Small intestine (tissue), 7 donors: Measurements from ENCODE around the gene EDA. TPM values are rescaled to one million over a fixed set of nuclear protein-coding genes. Genes with fewer than 3 reads are reported as not detected.
A peak's percentile ranks its signal among the peaks of the same experiment; 100 is the strongest.

Experiments used
- DNase-seq, 2 donors: peaks; one replicate each; pipeline versions ENCODE4 v3.0.0 to v3.0.0-alpha.2; 2013
- FAIRE-seq: peaks from 2 replicates; lab custom pipeline; 2012; peaks lifted over from hg19 to GRCh38; lab: Jason Lieb, UNC
- H3K27ac ChIP-seq, 3 donors: one replicate each; pipeline ENCODE4 v1.5.1; 2013; ENCODE audit warnings: low read length in 2 of 3, mild to moderate bottlenecking in 2 of 3, control low read depth in 1 of 3, inconsistent platforms in 1 of 3, low read depth in 1 of 3, moderate library complexity in 1 of 3
- H3K27me3 ChIP-seq, 3 donors: one replicate each; pipeline ENCODE4 v1.6.1; 2013; ENCODE audit warnings: low read length in 3 of 3, inconsistent platforms in 1 of 3; ENCODE audit not compliant: control insufficient read depth in 3 of 3, insufficient read depth in 3 of 3
- H3K36me3 ChIP-seq, 3 donors: one replicate each; pipeline ENCODE4 v1.6.1; 2013; ENCODE audit warnings: low read length in 3 of 3, inconsistent platforms in 1 of 3, low read depth in 1 of 3, mild to moderate bottlenecking in 1 of 3, moderate library complexity in 1 of 3; ENCODE audit not compliant: control insufficient read depth in 3 of 3, insufficient read depth in 2 of 3
- H3K4me1 ChIP-seq, 3 donors: one replicate each; pipeline ENCODE4 v1.6.1; 2013; ENCODE audit warnings: low read length in 2 of 3, inconsistent platforms in 1 of 3, low read depth in 1 of 3, mild to moderate bottlenecking in 1 of 3, moderate library complexity in 1 of 3; ENCODE audit not compliant: control insufficient read depth in 3 of 3, insufficient read depth in 2 of 3
- H3K4me3 ChIP-seq, 3 donors: one replicate each; pipeline ENCODE4 v1.5.1; 2013; ENCODE audit warnings: low read length in 3 of 3, control low read depth in 1 of 3, inconsistent platforms in 1 of 3, low read depth in 1 of 3, mild to moderate bottlenecking in 1 of 3, moderate library complexity in 1 of 3
- H3K9me3 ChIP-seq, 2 donors: one replicate each; pipeline ENCODE4 v1.6.1; 2013; ENCODE audit warnings: low read depth in 1 of 2, low read length in 1 of 2; ENCODE audit not compliant: control insufficient read depth in 2 of 2, insufficient read depth in 1 of 2
- WGBS, 3 donors: extraction: QIAGEN DNeasy Blood & Tissue Kit; methylation state at CpG; one replicate each; pipeline ENCODE4 v1.1.7; 2013; 5-methylcytosine and 5-hydroxymethylcytosine counted together
- polyA plus RNA-seq, 4 donors: library from polyadenylated mRNA; stranded (reverse) in 3 of 4; unstranded in 1 of 4; fragments of 200-250 nt in 3 of 4; fragments of 120-200 nt in 1 of 4; gene quantifications; one replicate each; pipeline versions ENCODE4 v1.2.1 to v1.2.3, GENCODE V29; 2013
- donor health status: healthy with polysubstance abuse.
- donor health status: control.
- donor health status: control.
- donor health status: Bipolar disorder and iron deficiency.
- donor health status: healthy.

Gene EDA
- polyA plus RNA-seq, 4 donors = 1.1 to 42.2 (median 1.4) TPM; not detected in 1

GRCh38 chrX:70025464-70025863, 409.6 kb downstream of the EDA start:
- Histone ChIP-seq H3K4me3 (no peak overlapping the region), H3K4me1 (no peaks in the 10 kb centered on the region), H3K27me3 (no peaks in the 10 kb centered on the region), H3K36me3 (peaks cover 0 to 9% (median 0%) of the 10 kb centered on the region in 3 donors), H3K27ac (no peak overlapping the region), H3K9me3 (no peaks in the 10 kb centered on the region)
- WGBS, 3 donors = 28 to 63% (median 37%) methylated on average over 1 of the region's 1 CpG
- no peak for DNase-seq
- FAIRE-seq = no peak

GRCh38 chrX:70026112-70026850, 410.4 kb downstream of the EDA start:
- no peak for FAIRE-seq
- H3K9me3 ChIP-seq = no peaks in the 10 kb centered on the region
- WGBS, 3 donors = 42 to 69% (median 44%) methylated on average over 1 of the region's 1 CpG

GRCh38 chrX:70026851-70027200, 410.9 kb downstream of the EDA start:
- Histone ChIP-seq H3K4me3 (no peak overlapping the region), H3K36me3 (peaks cover 0 to 11% (median 0%) of the 10 kb centered on the region in 3 donors), H3K9me3 (no peaks in the 10 kb centered on the region), H3K27me3 (no peaks in the 10 kb centered on the region), H3K27ac (no peak overlapping the region), H3K4me1 (no peaks in the 10 kb centered on the region)
- no peak for DNase-seq
- FAIRE-seq = no peak
- 60 to 77% (median 64%) methylated on average over 4 of the region's 4 CpGs for WGBS, 3 donors

More at GRCh38 chrX:70026112-70026850, 410.4 kb downstream of the EDA start:
- no peak for DNase-seq
- H3K4me3 ChIP-seq = no peak overlapping the region
- H3K4me1 ChIP-seq = no peaks in the 10 kb centered on the region
- H3K36me3 ChIP-seq = peaks cover 0 to 9% (median 0%) of the 10 kb centered on the region in 3 donors
- H3K27ac ChIP-seq = no peak overlapping the region
- H3K27me3 ChIP-seq = no peaks in the 10 kb centered on the region

DNA sequence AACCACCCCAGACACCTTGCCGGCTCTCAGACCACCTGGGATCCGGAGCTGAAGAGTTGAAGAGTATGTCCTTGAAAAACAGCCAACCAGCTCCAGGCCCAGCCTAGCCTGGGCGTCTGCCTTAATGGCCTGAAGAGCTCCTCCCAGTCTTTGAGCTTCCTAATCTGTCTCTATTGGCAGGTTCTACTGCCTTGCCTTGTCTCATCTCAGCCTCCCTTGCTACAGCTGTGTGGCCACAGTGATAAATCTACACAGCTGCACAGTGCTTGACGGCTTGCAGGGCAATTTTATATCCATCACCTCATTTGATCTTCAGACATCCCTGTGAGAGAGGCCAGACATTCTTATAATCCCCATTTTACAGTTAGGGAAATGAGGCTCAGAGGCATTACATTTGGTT, 413.9 kb downstream of the EDA start:
- no peak overlapping the region for H3K27ac ChIP-seq
- H3K9me3 ChIP-seq = no peaks in the 10 kb centered on the region
- no peaks in the 10 kb centered on the region for H3K4me1 ChIP-seq
- H3K27me3 ChIP-seq = no peaks in the 10 kb centered on the region
- FAIRE-seq (no peak), DNase-seq (no peak)
- 57 to 60% (median 58%) methylated on average over 4 of the region's 4 CpGs for WGBS, 3 donors
- peaks cover 0 to 16% (median 0%) of the 10 kb centered on the region in 3 donors for H3K36me3 ChIP-seq
- H3K4me3 ChIP-seq = no peak overlapping the region

- Histone ChIP-seq H3K27ac (no peak overlapping the region), H3K4me3 (no peak overlapping the region), H3K4me1 (no peaks in the 10 kb centered on the region), H3K36me3 (peaks cover 0 to 17% (median 0%) of the 10 kb centered on the region in 3 donors), H3K27me3 (no peaks in the 10 kb centered on the region), H3K9me3 (no peaks in the 10 kb centered on the region)
- FAIRE-seq = no peak
- WGBS, 3 donors = 4 to 8% (median 7%) methylated on average over 4 of the region's 4 CpGs
- DNase-seq = peak; percentile 39 to 43
Measured at GRCh38 chrX:70030301-70030767, 414.4 kb downstream of the EDA start.

- H3K27ac ChIP-seq = no peak overlapping the region
- FAIRE-seq (no peak), DNase-seq (no peak)
- H3K27me3 ChIP-seq = no peaks in the 10 kb centered on the region
- H3K4me1 ChIP-seq = no peaks in the 10 kb centered on the region
- no peaks in the 10 kb centered on the region for H3K9me3 ChIP-seq
- 64 to 75% (median 70%) methylated on average over 2 of the region's 2 CpGs for WGBS, 3 donors
- H3K36me3 ChIP-seq = peaks cover 0 to 31% (median 0%) of the 10 kb centered on the region in 3 donors
- no peak overlapping the region for H3K4me3 ChIP-seq
Measured at GRCh38 chrX:70032792-70033191, 416.9 kb downstream of the EDA start.

GRCh38 chrX:70033348-70034051, 417.6 kb downstream of the EDA start:
- Histone ChIP-seq H3K27ac (no peak overlapping the region), H3K4me3 (no peak overlapping the region), H3K9me3 (no peaks in the 10 kb centered on the region), H3K4me1 (no peaks in the 10 kb centered on the region), H3K27me3 (no peaks in the 10 kb centered on the region), H3K36me3 (peaks cover 0 to 31% (median 0%) of the 10 kb centered on the region in 3 donors)
- DNase-seq (no peak), FAIRE-seq (no peak)
- WGBS, 3 donors = 67 to 78% (median 69%) methylated on average over 10 of the region's 10 CpGs

DNA sequence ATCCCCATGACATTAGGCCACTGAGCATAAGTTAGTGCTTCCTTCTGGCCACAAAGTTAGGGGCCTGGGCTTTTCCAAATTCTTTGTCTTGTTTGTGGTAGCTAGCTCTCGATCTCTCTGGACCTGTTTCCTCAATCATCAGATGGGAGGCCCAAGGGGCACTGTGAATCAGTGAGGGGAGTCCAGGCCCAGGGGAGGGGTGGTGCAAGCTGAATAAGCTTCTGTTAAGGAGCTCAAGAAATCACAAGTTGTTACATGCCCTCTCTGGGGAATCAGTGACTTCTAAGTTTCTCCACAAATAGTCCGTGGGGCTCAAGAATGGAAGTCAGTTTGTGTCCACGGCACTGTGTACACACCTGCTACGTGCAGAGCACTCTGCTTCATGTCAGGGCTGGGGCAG, 418.7 kb downstream of the EDA start:
- FAIRE-seq = no peak
- Histone ChIP-seq H3K27me3 (no peaks in the 10 kb centered on the region), H3K4me3 (no peak overlapping the region), H3K27ac (no peak overlapping the region), H3K4me1 (no peaks in the 10 kb centered on the region), H3K36me3 (peaks cover 0 to 26% (median 0%) of the 10 kb centered on the region in 3 donors), H3K9me3 (no peaks in the 10 kb centered on the region)
- WGBS, 3 donors = 71 to 81% (median 75%) methylated on average over 4 of the region's 4 CpGs
- no peak for DNase-seq
